H9 (cell line): ENCODE measurements around the gene KAZN. TPM values are rescaled to one million over a fixed set of nuclear protein-coding genes. Genes with fewer than 3 reads are reported as not detected.
A peak's percentile ranks its signal among the peaks of the same experiment; 100 is the strongest.

Experiments
- DNase-seq: peaks from one replicate; pipeline ENCODE4 v3.0.0-alpha.2; 2017
- H2AFZ ChIP-seq: one replicate; pipeline ENCODE4 v1.6.1; 2013; ENCODE audit warnings: mild to moderate bottlenecking, low read length, control low read depth, moderate library complexity
- H2AK5ac ChIP-seq: 2 replicates; pipeline ENCODE4 v1.6.1; 2013; ENCODE audit warnings: low read length, control low read depth, mixed read lengths; ENCODE audit not compliant: insufficient read length
- H2BK120ac ChIP-seq: one replicate; pipeline ENCODE4 v1.6.1; 2013; ENCODE audit warnings: low read depth, mild to moderate bottlenecking, low read length, control low read depth, inconsistent platforms; ENCODE audit not compliant: poor library complexity, severe bottlenecking
- H2BK12ac ChIP-seq: 2 replicates; pipeline ENCODE4 v1.6.1; 2013; ENCODE audit warnings: low read length, control low read depth, mixed read lengths, low read depth; ENCODE audit not compliant: insufficient read length
- H2BK15ac ChIP-seq: 2 replicates; pipeline ENCODE4 v1.6.1; 2013; ENCODE audit warnings: low read depth, low read length, control low read depth
- H2BK20ac ChIP-seq: one replicate; pipeline ENCODE4 v1.6.1; 2013; ENCODE audit warnings: low read depth, mild to moderate bottlenecking, low read length, control low read depth, inconsistent platforms; ENCODE audit not compliant: poor library complexity, severe bottlenecking
- H2BK5ac ChIP-seq: 2 replicates; pipeline ENCODE4 v1.6.1; 2013; ENCODE audit warnings: low read length, control low read depth, mixed read lengths; ENCODE audit not compliant: insufficient read length
- H3K14ac ChIP-seq: 2 replicates; pipeline ENCODE4 v1.6.1; 2013; ENCODE audit warnings: low read length, control low read depth; ENCODE audit not compliant: insufficient read depth
- H3K18ac ChIP-seq: 2 replicates; pipeline ENCODE4 v1.6.1; 2013; ENCODE audit warnings: low read depth, mild to moderate bottlenecking, mixed read lengths, low read length, control low read depth; ENCODE audit not compliant: insufficient read length
- H3K23ac ChIP-seq: 2 replicates; pipeline ENCODE4 v1.6.1; 2013; ENCODE audit warnings: low read length, control low read depth, mixed read lengths, low read depth; ENCODE audit not compliant: insufficient read length
- H3K23me2 ChIP-seq: 2 replicates; pipeline ENCODE4 v1.6.1; 2013; ENCODE audit warnings: low read depth, mild to moderate bottlenecking, mixed read lengths, low read length, control low read depth; ENCODE audit not compliant: insufficient read length, poor library complexity, severe bottlenecking
- H3K27ac ChIP-seq: 2 replicates; pipeline ENCODE4 v1.5.1; 2013; ENCODE audit warnings: low read length, control low read depth, mixed read lengths, low read depth; ENCODE audit not compliant: insufficient read length
- H3K27me3 ChIP-seq: 2 replicates; pipeline ENCODE4 v1.6.1; 2013; ENCODE audit warnings: low read length, control low read depth, inconsistent platforms; ENCODE audit not compliant: insufficient read depth
- H3K4ac ChIP-seq: 2 replicates; pipeline ENCODE4 v1.6.1; 2013; ENCODE audit warnings: low read depth, mild to moderate bottlenecking, control low read depth, inconsistent platforms, low read length, moderate library complexity
- H3K4me1 ChIP-seq: 2 replicates; pipeline ENCODE4 v1.6.1; 2013; ENCODE audit warnings: low read length, control low read depth, inconsistent platforms; ENCODE audit not compliant: insufficient read depth
- H3K4me2 ChIP-seq: 2 replicates; pipeline ENCODE4 v1.6.1; 2013; ENCODE audit warnings: low read length, control low read depth, mixed read lengths; ENCODE audit not compliant: insufficient read length, insufficient read depth
- H3K56ac ChIP-seq: 2 replicates; pipeline ENCODE4 v1.6.1; 2013; ENCODE audit warnings: low read depth, mild to moderate bottlenecking, mixed read lengths, low read length, control low read depth; ENCODE audit not compliant: insufficient read length
- H3K79me1 ChIP-seq: 2 replicates; pipeline ENCODE4 v1.6.1; 2013; ENCODE audit warnings: low read depth, mild to moderate bottlenecking, moderate library complexity, low read length, control low read depth, inconsistent platforms; ENCODE audit not compliant: insufficient read depth, poor library complexity, severe bottlenecking
- H3K79me2 ChIP-seq: 2 replicates; pipeline ENCODE4 v1.6.1; 2013; ENCODE audit warnings: low read length, control low read depth, inconsistent platforms; ENCODE audit not compliant: insufficient read depth
- H3K9ac ChIP-seq: 2 replicates; pipeline ENCODE4 v1.6.1; 2013; ENCODE audit warnings: low read length, control low read depth, mixed read lengths; ENCODE audit not compliant: insufficient read length; ENCODE audit errors: extremely low read depth
- H3K9me3 ChIP-seq: one replicate; pipeline ENCODE4 v1.6.1; 2013; ENCODE audit warnings: low read depth, low read length, inconsistent platforms; ENCODE audit not compliant: control insufficient read depth
- H3T11ph ChIP-seq: one replicate; pipeline ENCODE4 v1.6.1; 2013; ENCODE audit warnings: mild to moderate bottlenecking, low read length, control low read depth, inconsistent platforms
- H4K20me1 ChIP-seq: one replicate; pipeline ENCODE4 v1.6.1; 2013; ENCODE audit not compliant: control insufficient read depth, insufficient read length, insufficient read depth
- H4K5ac ChIP-seq: 2 replicates; pipeline ENCODE4 v1.6.1; 2013; ENCODE audit warnings: low read depth, mild to moderate bottlenecking, mixed read lengths, low read length, control low read depth; ENCODE audit not compliant: insufficient read length
- H4K8ac ChIP-seq: replicated peaks from 2 replicates; pipeline ENCODE4 v1.6.1; 2013; ENCODE audit warnings: low read length, control low read depth, mixed read lengths, low read depth; ENCODE audit not compliant: insufficient read length
- H4K91ac ChIP-seq: 2 replicates; pipeline ENCODE4 v1.6.1; 2013; ENCODE audit warnings: low read depth, mild to moderate bottlenecking, moderate library complexity, mixed read lengths, low read length, control low read depth; ENCODE audit not compliant: insufficient read length
- H3K27ac Mint-ChIP-seq, 3 experiments: 2 replicates in 2 of 3; 3 replicates in 1 of 3; pipeline ENCODE4 v1.8.0; 2020 to 2021; ENCODE audit warnings: mixed read lengths in 3 of 3, mild to moderate bottlenecking in 1 of 3, moderate library complexity in 1 of 3
- H3K27me3 Mint-ChIP-seq: 2 replicates; pipeline ENCODE4 v1.8.0; 2021; ENCODE audit warnings: low read depth, mild to moderate bottlenecking, moderate library complexity, mixed read lengths
- H3K36me3 Mint-ChIP-seq, 3 experiments: 2 replicates in 2 of 3; 3 replicates in 1 of 3; pipeline ENCODE4 v1.8.0; 2020 to 2021; ENCODE audit warnings: low read depth in 3 of 3, mixed read lengths in 3 of 3; ENCODE audit not compliant: insufficient read depth in 1 of 3
- H3K4me1 Mint-ChIP-seq, 2 experiments: 2 replicates each; pipeline ENCODE4 v1.8.0; 2020; ENCODE audit warnings: mixed read lengths in 2 of 2
- H3K4me3 Mint-ChIP-seq, 2 experiments: 2 replicates in 1 of 2; 3 replicates in 1 of 2; pipeline ENCODE4 v1.8.0; 2020 to 2021; ENCODE audit warnings: mild to moderate bottlenecking in 2 of 2, mixed read lengths in 2 of 2, moderate library complexity in 1 of 2
- H3K9me3 Mint-ChIP-seq, 2 experiments: 2 replicates in 1 of 2; 3 replicates in 1 of 2; pipeline ENCODE4 v1.8.0; 2020; ENCODE audit warnings: mild to moderate bottlenecking in 2 of 2, mixed read lengths in 2 of 2, moderate library complexity in 1 of 2
- WGBS: extraction: QIAGEN DNeasy Blood & Tissue Kit; methylation state at CpG from one replicate; pipeline ENCODE4 v1.1.7; 2013; ENCODE audit warnings: missing lambda C conversion rate, low lambda C conversion rate, mixed read lengths; ENCODE audit not compliant: insufficient read length; ENCODE audit errors: extremely low coverage; 5-methylcytosine and 5-hydroxymethylcytosine counted together
- total RNA-seq: library from RNA; stranded (reverse); gene quantifications from 2 replicates; pipeline ENCODE4 v1.2.1, GENCODE V29; 2021
- TF ChIP-seq, protein P1 (sequence below): fragments of 200-600 bp; sonication (generic); conservative IDR thresholded peaks from 3 replicates; pipeline ENCODE4 v1.8.0; 2021; ENCODE audit warnings: antibody characterized with exemption, mild to moderate bottlenecking

The KAZN gene
- total RNA-seq, 1 experiment from 2014 or later = 7.6 TPM

DNA sequence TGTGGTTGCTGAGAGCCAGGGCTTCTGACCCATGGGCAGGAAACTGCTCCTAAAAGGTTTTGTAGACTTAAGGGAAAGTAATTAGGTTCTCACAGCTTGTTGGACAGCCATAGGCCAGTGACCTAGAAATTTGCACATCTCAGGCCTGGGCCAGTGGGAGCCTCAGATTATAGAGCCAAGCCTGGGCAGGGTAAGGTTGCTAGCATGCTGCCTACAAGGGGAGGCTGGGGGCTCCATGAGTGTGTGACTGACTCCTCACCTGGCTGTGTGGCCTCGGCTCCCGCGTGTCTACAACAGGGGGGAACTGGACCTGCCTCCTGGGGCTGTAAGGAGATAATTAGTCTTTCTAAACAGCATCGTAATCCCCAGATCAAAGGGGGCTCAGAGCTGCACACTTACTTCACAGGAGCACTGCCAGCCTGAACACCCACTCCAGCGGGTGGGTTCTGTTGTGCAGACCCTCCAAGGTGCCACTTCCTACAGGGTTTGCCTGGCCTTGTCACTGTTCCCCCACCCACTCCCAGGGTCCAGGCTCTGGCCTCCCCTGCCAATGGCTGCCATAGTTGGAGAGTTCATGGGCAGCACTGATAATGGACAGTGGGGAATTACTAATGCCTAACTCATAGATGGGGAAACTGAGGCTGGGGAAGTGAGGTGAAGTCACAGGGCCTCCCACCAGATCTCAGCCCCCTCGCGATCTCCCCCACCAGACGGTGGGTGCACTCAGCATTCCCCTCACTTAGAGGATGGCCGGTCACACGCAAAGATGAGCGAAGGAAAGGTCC lies 324.6 kb downstream of the KAZN start:
- H3K4me2 ChIP-seq = peak overlapping the region; percentile 32
- H3K27ac Mint-ChIP-seq = no peak overlapping the region; a peak in 1 of 7 replicates
- H3K14ac ChIP-seq = no peak overlapping the region; the same call in 1 of the 2 replicates
- peak overlapping the region; percentile 61 to 84 for H3K4me3 Mint-ChIP-seq
- no peak for DNase-seq
- no peak overlapping the region for H3K4ac ChIP-seq
- H2BK12ac ChIP-seq = no peak overlapping the region
- H3K36me3 Mint-ChIP-seq = no peaks in the 10 kb centered on the region
- H3K4me1 Mint-ChIP-seq = peaks cover 6 to 21% of the 10 kb centered on the region in 2 experiments
- H3K4me1 ChIP-seq = no peaks in the 10 kb centered on the region
- no peaks in the 10 kb centered on the region for H3K9me3 ChIP-seq
- no peak overlapping the region for H3K56ac ChIP-seq
- H4K8ac ChIP-seq = no peak overlapping the region
- no peaks in the 10 kb centered on the region for H3K9me3 Mint-ChIP-seq
- peak overlapping the region; percentile 11 for H2BK120ac ChIP-seq
- no peaks in the 10 kb centered on the region for H3K79me1 ChIP-seq
- peaks cover 15% of the 10 kb centered on the region for H3K27me3 ChIP-seq
- no peak overlapping the region for H2BK5ac ChIP-seq
- no peak overlapping the region for H3K27ac ChIP-seq
- no peak overlapping the region for H3K18ac ChIP-seq
- no peak overlapping the region for H2AFZ ChIP-seq
- no peak overlapping the region for H3T11ph ChIP-seq
- no peaks in the 10 kb centered on the region for H4K20me1 ChIP-seq
- no peak overlapping the region for H2AK5ac ChIP-seq
- H3K23me2 ChIP-seq = peaks cover 12% of the 10 kb centered on the region
- H3K79me2 ChIP-seq = no peaks in the 10 kb centered on the region
- no CpG with 5 or more reads among the region's 11 CpGs for WGBS
- H4K91ac ChIP-seq = no peak overlapping the region
- peaks cover 61% of the 10 kb centered on the region for H3K27me3 Mint-ChIP-seq
- H3K23ac ChIP-seq = no peak overlapping the region
- TF ChIP-seq, protein P1, sequence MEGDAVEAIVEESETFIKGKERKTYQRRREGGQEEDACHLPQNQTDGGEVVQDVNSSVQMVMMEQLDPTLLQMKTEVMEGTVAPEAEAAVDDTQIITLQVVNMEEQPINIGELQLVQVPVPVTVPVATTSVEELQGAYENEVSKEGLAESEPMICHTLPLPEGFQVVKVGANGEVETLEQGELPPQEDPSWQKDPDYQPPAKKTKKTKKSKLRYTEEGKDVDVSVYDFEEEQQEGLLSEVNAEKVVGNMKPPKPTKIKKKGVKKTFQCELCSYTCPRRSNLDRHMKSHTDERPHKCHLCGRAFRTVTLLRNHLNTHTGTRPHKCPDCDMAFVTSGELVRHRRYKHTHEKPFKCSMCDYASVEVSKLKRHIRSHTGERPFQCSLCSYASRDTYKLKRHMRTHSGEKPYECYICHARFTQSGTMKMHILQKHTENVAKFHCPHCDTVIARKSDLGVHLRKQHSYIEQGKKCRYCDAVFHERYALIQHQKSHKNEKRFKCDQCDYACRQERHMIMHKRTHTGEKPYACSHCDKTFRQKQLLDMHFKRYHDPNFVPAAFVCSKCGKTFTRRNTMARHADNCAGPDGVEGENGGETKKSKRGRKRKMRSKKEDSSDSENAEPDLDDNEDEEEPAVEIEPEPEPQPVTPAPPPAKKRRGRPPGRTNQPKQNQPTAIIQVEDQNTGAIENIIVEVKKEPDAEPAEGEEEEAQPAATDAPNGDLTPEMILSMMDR = no peak
- no peak overlapping the region for H2BK15ac ChIP-seq
- no peak overlapping the region for H3K9ac ChIP-seq
- no peak overlapping the region for H2BK20ac ChIP-seq
- no peak overlapping the region for H4K5ac ChIP-seq
